ENCODE results near the gene RASGRF1. TPM values are rescaled to one million over a fixed set of nuclear protein-coding genes. Genes with fewer than 3 reads are reported as not detected.

RASGRF1 gene
- total RNA-seq, 1 donor from 2014 or later, result 0.48 TPM

- H3K27me3 Mint-ChIP-seq (ENCODE audit: unreplicated experiment), result peaks cover 40% of the 10 kb centered on the region
These were observed 36.7 kb downstream of the RASGRF1 start for GRCh38 chr15:79053894-79054293.

GRCh38 chr15:79051941-79052731, 38.4 kb downstream of the RASGRF1 start:
- Mint-ChIP-seq H3K4me3 (ENCODE audit: unreplicated experiment) (no peak overlapping the region), H3K27ac (ENCODE audit: unreplicated experiment) (no peak overlapping the region), H3K9me3 (ENCODE audit: unreplicated experiment) (no peaks in the 10 kb centered on the region), H3K4me1 (ENCODE audit: unreplicated experiment) (no peaks in the 10 kb centered on the region), H3K27me3 (ENCODE audit: unreplicated experiment) (peaks cover 41% of the 10 kb centered on the region), H3K36me3 (ENCODE audit: unreplicated experiment) (no peaks in the 10 kb centered on the region)
- TF ChIP-seq CTCF (IDR thresholded peaks at IDR 0.05), result no peak
- DNase-seq (ENCODE audit: extremely low spot score, unreplicated experiment), result no peak

More at GRCh38 chr15:79053894-79054293, 36.7 kb downstream of the RASGRF1 start:
- no peak for DNase-seq (ENCODE audit: extremely low spot score, unreplicated experiment)
- TF ChIP-seq CTCF (IDR thresholded peaks at IDR 0.05), result no peak
- Mint-ChIP-seq H3K4me3 (ENCODE audit: unreplicated experiment) (no peak overlapping the region), H3K27ac (ENCODE audit: unreplicated experiment) (no peak overlapping the region), H3K36me3 (ENCODE audit: unreplicated experiment) (no peaks in the 10 kb centered on the region), H3K4me1 (ENCODE audit: unreplicated experiment) (no peaks in the 10 kb centered on the region), H3K9me3 (ENCODE audit: unreplicated experiment) (no peaks in the 10 kb centered on the region)

- H3K27me3 Mint-ChIP-seq (ENCODE audit: unreplicated experiment), result peaks cover 34% of the 10 kb centered on the region
- H3K4me3 Mint-ChIP-seq (ENCODE audit: unreplicated experiment), result no peak overlapping the region
- H3K9me3 Mint-ChIP-seq (ENCODE audit: unreplicated experiment), result no peaks in the 10 kb centered on the region
- H3K36me3 Mint-ChIP-seq (ENCODE audit: unreplicated experiment), result no peaks in the 10 kb centered on the region
- no peak for DNase-seq (ENCODE audit: extremely low spot score, unreplicated experiment)
- TF ChIP-seq CTCF (IDR thresholded peaks at IDR 0.05), result no peak
- no peaks in the 10 kb centered on the region for H3K4me1 Mint-ChIP-seq (ENCODE audit: unreplicated experiment)
- H3K27ac Mint-ChIP-seq (ENCODE audit: unreplicated experiment), result no peak overlapping the region
These were observed 39.6 kb downstream of the RASGRF1 start for GRCh38 chr15:79051029-79051428.

GRCh38 chr15:79050341-79050740, 40.2 kb downstream of the RASGRF1 start:
- H3K36me3 Mint-ChIP-seq (ENCODE audit: unreplicated experiment), result no peaks in the 10 kb centered on the region
- no peak for TF ChIP-seq CTCF (IDR thresholded peaks at IDR 0.05)
- DNase-seq (ENCODE audit: extremely low spot score, unreplicated experiment), result no peak
- H3K4me1 Mint-ChIP-seq (ENCODE audit: unreplicated experiment), result no peaks in the 10 kb centered on the region
- H3K9me3 Mint-ChIP-seq (ENCODE audit: unreplicated experiment), result no peaks in the 10 kb centered on the region
- no peak overlapping the region for H3K27ac Mint-ChIP-seq (ENCODE audit: unreplicated experiment)
- peaks cover 35% of the 10 kb centered on the region for H3K27me3 Mint-ChIP-seq (ENCODE audit: unreplicated experiment)
- no peak overlapping the region for H3K4me3 Mint-ChIP-seq (ENCODE audit: unreplicated experiment)

- Mint-ChIP-seq H3K9me3 (ENCODE audit: unreplicated experiment) (no peaks in the 10 kb centered on the region), H3K36me3 (ENCODE audit: unreplicated experiment) (no peaks in the 10 kb centered on the region), H3K4me1 (ENCODE audit: unreplicated experiment) (no peaks in the 10 kb centered on the region), H3K27ac (ENCODE audit: unreplicated experiment) (no peak overlapping the region), H3K4me3 (ENCODE audit: unreplicated experiment) (no peak overlapping the region), H3K27me3 (ENCODE audit: unreplicated experiment) (peaks cover 39% of the 10 kb centered on the region)
- DNase-seq (ENCODE audit: extremely low spot score, unreplicated experiment), result no peak
- TF ChIP-seq CTCF (IDR thresholded peaks at IDR 0.05), result no peak
These were observed 41.2 kb downstream of the RASGRF1 start for GRCh38 chr15:79049416-79049815.
